Measurements from ENCODE around the gene KITLG.

GRCh38 chr12:88450136-88450535, 130.1 kb downstream of the KITLG start:
- TF ChIP-seq POLR2AphosphoS5 (IDR thresholded peaks at IDR 0.05; ENCODE audit: low read depth, low read length), result no peak
- no peak for TF ChIP-seq RFX5 (IDR thresholded peaks at IDR 0.05; ENCODE audit: borderline replicate concordance, low read depth, low read length)
- TF ChIP-seq, protein P1, sequence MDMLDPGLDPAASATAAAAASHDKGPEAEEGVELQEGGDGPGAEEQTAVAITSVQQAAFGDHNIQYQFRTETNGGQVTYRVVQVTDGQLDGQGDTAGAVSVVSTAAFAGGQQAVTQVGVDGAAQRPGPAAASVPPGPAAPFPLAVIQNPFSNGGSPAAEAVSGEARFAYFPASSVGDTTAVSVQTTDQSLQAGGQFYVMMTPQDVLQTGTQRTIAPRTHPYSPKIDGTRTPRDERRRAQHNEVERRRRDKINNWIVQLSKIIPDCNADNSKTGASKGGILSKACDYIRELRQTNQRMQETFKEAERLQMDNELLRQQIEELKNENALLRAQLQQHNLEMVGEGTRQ (IDR thresholded peaks at IDR 0.05; ENCODE audit: low read length), result no peak
- TF ChIP-seq, protein P2, sequence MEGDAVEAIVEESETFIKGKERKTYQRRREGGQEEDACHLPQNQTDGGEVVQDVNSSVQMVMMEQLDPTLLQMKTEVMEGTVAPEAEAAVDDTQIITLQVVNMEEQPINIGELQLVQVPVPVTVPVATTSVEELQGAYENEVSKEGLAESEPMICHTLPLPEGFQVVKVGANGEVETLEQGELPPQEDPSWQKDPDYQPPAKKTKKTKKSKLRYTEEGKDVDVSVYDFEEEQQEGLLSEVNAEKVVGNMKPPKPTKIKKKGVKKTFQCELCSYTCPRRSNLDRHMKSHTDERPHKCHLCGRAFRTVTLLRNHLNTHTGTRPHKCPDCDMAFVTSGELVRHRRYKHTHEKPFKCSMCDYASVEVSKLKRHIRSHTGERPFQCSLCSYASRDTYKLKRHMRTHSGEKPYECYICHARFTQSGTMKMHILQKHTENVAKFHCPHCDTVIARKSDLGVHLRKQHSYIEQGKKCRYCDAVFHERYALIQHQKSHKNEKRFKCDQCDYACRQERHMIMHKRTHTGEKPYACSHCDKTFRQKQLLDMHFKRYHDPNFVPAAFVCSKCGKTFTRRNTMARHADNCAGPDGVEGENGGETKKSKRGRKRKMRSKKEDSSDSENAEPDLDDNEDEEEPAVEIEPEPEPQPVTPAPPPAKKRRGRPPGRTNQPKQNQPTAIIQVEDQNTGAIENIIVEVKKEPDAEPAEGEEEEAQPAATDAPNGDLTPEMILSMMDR (IDR thresholded peaks at IDR 0.05; ENCODE audit: control extremely low read depth in 1 of 3, insufficient read depth in 1 of 3, low read depth in 1 of 3, low read length in 3 of 3), result no peak
- no peak for TF ChIP-seq POLR2A (IDR thresholded peaks at IDR 0.05; ENCODE audit: control extremely low read depth in 1 of 2, low read depth in 2 of 2, low read length in 2 of 2)
- TF ChIP-seq EP300 (IDR thresholded peaks at IDR 0.05; ENCODE audit: borderline replicate concordance in 1 of 2, low read depth in 2 of 2, low read length in 2 of 2), result no peak
- no peak for TF ChIP-seq YY1 (IDR thresholded peaks at IDR 0.05; ENCODE audit: low read depth, low read length)
- no peak for TF ChIP-seq SUZ12 (IDR thresholded peaks at IDR 0.05; ENCODE audit: low read length)
